Neural cell (in vitro differentiated cells): ENCODE measurements around the gene GPR6. TPM values are rescaled to one million over a fixed set of nuclear protein-coding genes. Genes with fewer than 3 reads are reported as not detected.

Experiments used
- H2AFZ ChIP-seq: fragments of 200-600, 300-800 bp; sonication (generic), shearing (Covaris generic); 2 replicates; pipeline ENCODE4 v1.6.0; 2014; ENCODE audit warnings: low read depth, mild to moderate bottlenecking, antibody characterized with exemption, low read length, moderate library complexity
- H3F3A ChIP-seq: fragments of 200-600 bp; shearing (Covaris generic); 2 replicates; pipeline ENCODE4 v1.6.1; 2016; ENCODE audit warnings: mild to moderate bottlenecking, moderate library complexity, mixed read lengths, antibody characterized with exemption, low read length; ENCODE audit not compliant: insufficient read depth, poor library complexity, severe bottlenecking
- H3K27ac ChIP-seq: fragments of 200-600, 300-800 bp; sonication (generic), shearing (Covaris generic); 2 replicates; pipeline ENCODE4 v1.5.1; 2014; ENCODE audit warnings: mild to moderate bottlenecking, low read length, moderate library complexity
- H3K27me3 ChIP-seq: fragments of 300-800, 200-600 bp; sonication (generic), shearing (Covaris generic); 2 replicates; pipeline ENCODE4 v1.6.0; 2014; ENCODE audit warnings: mild to moderate bottlenecking, low read depth, low read length, moderate library complexity; ENCODE audit not compliant: insufficient read depth
- H3K36me3 ChIP-seq: fragments of 300-800, 200-600 bp; sonication (generic), shearing (Covaris generic); 2 replicates; pipeline ENCODE4 v1.5.1; 2014; ENCODE audit warnings: mild to moderate bottlenecking, antibody characterized with exemption, low read length, moderate library complexity; ENCODE audit not compliant: insufficient read depth
- H3K4me2 ChIP-seq: fragments of 300-800, 200-600 bp; sonication (generic), shearing (Covaris generic); 2 replicates; pipeline ENCODE4 v1.6.0; 2014; ENCODE audit warnings: mild to moderate bottlenecking, low read length
- H3K4me3 ChIP-seq: fragments of 300-800, 200-600 bp; sonication (generic), shearing (Covaris generic); 2 replicates; pipeline ENCODE4 v1.5.1; 2014; ENCODE audit warnings: mild to moderate bottlenecking, low read length, moderate library complexity
- H3K79me2 ChIP-seq: fragments of 200-600 bp; shearing (Covaris generic); replicated peaks from 2 replicates; pipeline ENCODE4 v1.6.0; 2014; ENCODE audit warnings: mild to moderate bottlenecking, low read length, moderate library complexity; ENCODE audit not compliant: insufficient read depth
- H3K9ac ChIP-seq: fragments of 300-800, 200-600 bp; sonication (generic), shearing (Covaris generic); 2 replicates; pipeline ENCODE4 v1.6.1; 2016; ENCODE audit warnings: mild to moderate bottlenecking, low read length, mixed read lengths
- H3K9me2 ChIP-seq: fragments of 200-600 bp; shearing (Covaris generic); 2 replicates; pipeline ENCODE4 v1.6.1; 2016; ENCODE audit warnings: mild to moderate bottlenecking, low read length, mixed read lengths; ENCODE audit not compliant: insufficient read depth
- H3K9me3 ChIP-seq: fragments of 200-600, 300-800 bp; sonication (generic), shearing (Covaris generic); 2 replicates; pipeline ENCODE4 v1.6.1; 2016; ENCODE audit warnings: mild to moderate bottlenecking, mixed run types, low read length, moderate library complexity, mixed read lengths
- H4K20me1 ChIP-seq: fragments of 200-600 bp; shearing (Covaris generic); 2 replicates; pipeline ENCODE4 v1.6.1; 2016; ENCODE audit warnings: mild to moderate bottlenecking, mixed run types; ENCODE audit not compliant: insufficient read depth
- EP300 ChIP-seq: fragments of 450-650 bp; conservative IDR thresholded peaks from 2 replicates; pipeline ENCODE4 v1.6.1; 2014; ENCODE audit warnings: antibody characterized with exemption, mild to moderate bottlenecking, moderate library complexity; ENCODE audit not compliant: poor library complexity, severe bottlenecking
- EZH2 ChIP-seq: fragments of 200-600, 300-800 bp; shearing (Covaris generic), sonication (generic); IDR thresholded peaks from 2 replicates; pipeline ENCODE4 v1.6.1; 2014; ENCODE audit warnings: antibody characterized with exemption, low read length, borderline replicate concordance, mild to moderate bottlenecking; ENCODE audit not compliant: insufficient read depth, poor library complexity, severe bottlenecking
- MXI1 ChIP-seq: fragments of 450-650 bp; conservative IDR thresholded peaks from 2 replicates; pipeline ENCODE4 v1.6.1; 2014; ENCODE audit warnings: antibody characterized with exemption, mild to moderate bottlenecking; ENCODE audit not compliant: poor library complexity, severe bottlenecking
- POLR2AphosphoS5 ChIP-seq: IDR thresholded peaks from 2 replicates; pipeline ENCODE4 v1.6.1; 2012
- RAD21 ChIP-seq: fragments of 450-650 bp; conservative IDR thresholded peaks from 2 replicates; pipeline ENCODE4 v1.6.1; 2014; ENCODE audit warnings: antibody characterized with exemption, mild to moderate bottlenecking, moderate library complexity
- SMC3 ChIP-seq: fragments of 450-650 bp; conservative IDR thresholded peaks from 2 replicates; pipeline ENCODE4 v1.6.1; 2014; ENCODE audit warnings: antibody characterized with exemption, mild to moderate bottlenecking, moderate library complexity; ENCODE audit not compliant: poor library complexity
- TAF1 ChIP-seq: IDR thresholded peaks from 2 replicates; pipeline ENCODE4 v1.6.1; 2012; ENCODE audit warnings: low read depth
- polyA plus RNA-seq: library from polyadenylated mRNA; depleted of rRNA; stranded (reverse); fragments of >200 nt; gene quantifications from 2 replicates; pipeline ENCODE4 v1.2.3, GENCODE V29; 2014
- TF ChIP-seq, protein P1 (sequence below): fragments of 450-650 bp; IDR thresholded peaks from 2 replicates; pipeline ENCODE4 v1.5.1; 2014; ENCODE audit warnings: antibody characterized with exemption, mild to moderate bottlenecking, moderate library complexity; ENCODE audit not compliant: poor library complexity, severe bottlenecking
- TF ChIP-seq, protein P2 (sequence below): IDR thresholded peaks from 2 replicates; pipeline ENCODE4 v1.6.1; 2012; ENCODE audit warnings: borderline replicate concordance

The GPR6 gene
- polyA plus RNA-seq, 1 donor from 2014 or later, result 1.4 TPM

- no peaks in the 10 kb centered on the region for H4K20me1 ChIP-seq
- no peaks in the 10 kb centered on the region for H3K9me2 ChIP-seq
- H3K4me2 ChIP-seq, result no peak overlapping the region
- no peak overlapping the region for H3K27ac ChIP-seq
- H3K36me3 ChIP-seq, result no peaks in the 10 kb centered on the region
- H3K4me3 ChIP-seq, result no peak overlapping the region
- H3K79me2 ChIP-seq, result no peaks in the 10 kb centered on the region
- H3F3A ChIP-seq, result no peaks in the 10 kb centered on the region
- H3K9ac ChIP-seq, result no peak overlapping the region
- H3K27me3 ChIP-seq, result no peaks in the 10 kb centered on the region
- TF ChIP-seq RAD21, result no peak
- H3K9me3 ChIP-seq, result no peaks in the 10 kb centered on the region
- H2AFZ ChIP-seq, result no peak overlapping the region
These were observed 40.4 kb downstream of the GPR6 start for GRCh38 chr6:110018486-110018885.

DNA sequence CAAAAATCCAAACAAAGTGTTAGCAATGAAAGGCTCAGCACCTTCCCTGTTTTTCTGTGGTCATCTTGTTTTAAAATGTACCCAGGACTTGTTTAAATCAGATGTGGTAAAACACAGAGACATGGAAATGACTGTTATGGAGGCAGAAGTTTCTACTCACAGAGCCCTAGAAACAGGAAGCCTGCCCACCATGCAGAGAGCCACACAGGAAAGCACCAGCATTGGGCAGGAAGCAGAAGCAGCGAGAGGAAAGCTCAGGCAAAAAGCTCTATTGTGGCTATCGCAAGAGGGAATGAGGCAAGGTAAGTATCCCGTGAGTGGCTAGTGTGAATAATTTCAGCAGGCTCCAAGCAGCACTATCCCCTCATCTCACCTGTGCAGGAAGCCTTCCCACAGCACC is 42.8 kb downstream of the GPR6 start:
- TF ChIP-seq EZH2 (no peak), POLR2AphosphoS5 (no peak), TAF1 (no peak), SMC3 (no peak), RAD21 (no peak), EP300 (no peak), MXI1 (no peak)
- TF ChIP-seq, protein P1, sequence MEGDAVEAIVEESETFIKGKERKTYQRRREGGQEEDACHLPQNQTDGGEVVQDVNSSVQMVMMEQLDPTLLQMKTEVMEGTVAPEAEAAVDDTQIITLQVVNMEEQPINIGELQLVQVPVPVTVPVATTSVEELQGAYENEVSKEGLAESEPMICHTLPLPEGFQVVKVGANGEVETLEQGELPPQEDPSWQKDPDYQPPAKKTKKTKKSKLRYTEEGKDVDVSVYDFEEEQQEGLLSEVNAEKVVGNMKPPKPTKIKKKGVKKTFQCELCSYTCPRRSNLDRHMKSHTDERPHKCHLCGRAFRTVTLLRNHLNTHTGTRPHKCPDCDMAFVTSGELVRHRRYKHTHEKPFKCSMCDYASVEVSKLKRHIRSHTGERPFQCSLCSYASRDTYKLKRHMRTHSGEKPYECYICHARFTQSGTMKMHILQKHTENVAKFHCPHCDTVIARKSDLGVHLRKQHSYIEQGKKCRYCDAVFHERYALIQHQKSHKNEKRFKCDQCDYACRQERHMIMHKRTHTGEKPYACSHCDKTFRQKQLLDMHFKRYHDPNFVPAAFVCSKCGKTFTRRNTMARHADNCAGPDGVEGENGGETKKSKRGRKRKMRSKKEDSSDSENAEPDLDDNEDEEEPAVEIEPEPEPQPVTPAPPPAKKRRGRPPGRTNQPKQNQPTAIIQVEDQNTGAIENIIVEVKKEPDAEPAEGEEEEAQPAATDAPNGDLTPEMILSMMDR, result no peak
- TF ChIP-seq, protein P2, sequence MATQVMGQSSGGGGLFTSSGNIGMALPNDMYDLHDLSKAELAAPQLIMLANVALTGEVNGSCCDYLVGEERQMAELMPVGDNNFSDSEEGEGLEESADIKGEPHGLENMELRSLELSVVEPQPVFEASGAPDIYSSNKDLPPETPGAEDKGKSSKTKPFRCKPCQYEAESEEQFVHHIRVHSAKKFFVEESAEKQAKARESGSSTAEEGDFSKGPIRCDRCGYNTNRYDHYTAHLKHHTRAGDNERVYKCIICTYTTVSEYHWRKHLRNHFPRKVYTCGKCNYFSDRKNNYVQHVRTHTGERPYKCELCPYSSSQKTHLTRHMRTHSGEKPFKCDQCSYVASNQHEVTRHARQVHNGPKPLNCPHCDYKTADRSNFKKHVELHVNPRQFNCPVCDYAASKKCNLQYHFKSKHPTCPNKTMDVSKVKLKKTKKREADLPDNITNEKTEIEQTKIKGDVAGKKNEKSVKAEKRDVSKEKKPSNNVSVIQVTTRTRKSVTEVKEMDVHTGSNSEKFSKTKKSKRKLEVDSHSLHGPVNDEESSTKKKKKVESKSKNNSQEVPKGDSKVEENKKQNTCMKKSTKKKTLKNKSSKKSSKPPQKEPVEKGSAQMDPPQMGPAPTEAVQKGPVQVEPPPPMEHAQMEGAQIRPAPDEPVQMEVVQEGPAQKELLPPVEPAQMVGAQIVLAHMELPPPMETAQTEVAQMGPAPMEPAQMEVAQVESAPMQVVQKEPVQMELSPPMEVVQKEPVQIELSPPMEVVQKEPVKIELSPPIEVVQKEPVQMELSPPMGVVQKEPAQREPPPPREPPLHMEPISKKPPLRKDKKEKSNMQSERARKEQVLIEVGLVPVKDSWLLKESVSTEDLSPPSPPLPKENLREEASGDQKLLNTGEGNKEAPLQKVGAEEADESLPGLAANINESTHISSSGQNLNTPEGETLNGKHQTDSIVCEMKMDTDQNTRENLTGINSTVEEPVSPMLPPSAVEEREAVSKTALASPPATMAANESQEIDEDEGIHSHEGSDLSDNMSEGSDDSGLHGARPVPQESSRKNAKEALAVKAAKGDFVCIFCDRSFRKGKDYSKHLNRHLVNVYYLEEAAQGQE, result no peak
- no peak overlapping the region for H3K4me3 ChIP-seq
- no peak overlapping the region for H2AFZ ChIP-seq
- no peaks in the 10 kb centered on the region for H3F3A ChIP-seq
- no peaks in the 10 kb centered on the region for H3K9me3 ChIP-seq
- no peak overlapping the region for H3K4me2 ChIP-seq
- H3K27ac ChIP-seq, result no peak overlapping the region
- no peaks in the 10 kb centered on the region for H3K9me2 ChIP-seq
- H3K27me3 ChIP-seq, result no peaks in the 10 kb centered on the region
- H4K20me1 ChIP-seq, result no peaks in the 10 kb centered on the region
- H3K9ac ChIP-seq, result no peak overlapping the region
- H3K79me2 ChIP-seq, result no peaks in the 10 kb centered on the region
- H3K36me3 ChIP-seq, result no peaks in the 10 kb centered on the region

DNA sequence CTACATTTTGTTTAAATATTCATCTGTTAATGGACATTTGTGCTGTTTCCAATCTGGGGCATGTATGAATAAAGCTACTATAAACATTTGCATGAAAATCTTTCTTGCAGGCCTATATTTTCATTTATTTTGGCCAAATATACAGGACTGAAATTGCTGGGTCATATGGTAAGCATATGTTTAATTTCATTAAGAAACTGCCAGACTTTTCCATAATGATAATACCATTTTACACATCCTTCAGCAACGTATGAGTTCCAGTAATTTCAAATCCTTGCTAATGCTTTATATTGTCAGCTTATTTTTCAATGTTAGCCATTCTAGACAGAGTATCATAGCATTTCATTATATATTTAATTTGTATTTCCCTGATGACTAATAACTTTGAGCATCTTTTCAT is 51.0 kb downstream of the GPR6 start:
- Histone ChIP-seq H2AFZ (no peak overlapping the region), H3K27me3 (no peaks in the 10 kb centered on the region), H3F3A (no peaks in the 10 kb centered on the region), H3K9me2 (no peaks in the 10 kb centered on the region), H3K9ac (no peak overlapping the region), H3K27ac (no peak overlapping the region), H3K4me3 (no peak overlapping the region), H3K4me2 (no peak overlapping the region), H3K36me3 (no peaks in the 10 kb centered on the region), H3K9me3 (no peaks in the 10 kb centered on the region), H4K20me1 (no peaks in the 10 kb centered on the region), H3K79me2 (no peaks in the 10 kb centered on the region)
- no peak for TF ChIP-seq POLR2AphosphoS5
- no peak for TF ChIP-seq EP300
- TF ChIP-seq, protein P1, result no peak
- TF ChIP-seq MXI1, result no peak
- TF ChIP-seq, protein P2, result no peak
- no peak for TF ChIP-seq RAD21
- TF ChIP-seq TAF1, result no peak
- no peak for TF ChIP-seq SMC3
- no peak for TF ChIP-seq EZH2
